AG04449 (cell line): ENCODE data around the gene PYGM.

Experiments used
- CTCF ChIA-PET: fragments of 350-600 bp; formaldehyde crosslinking; extraction: SDS; loops from one replicate; lab custom pipeline; 2021; ENCODE audit warnings: antibody characterized with exemption; lab: Yijun Ruan, JAX
- POLR2A ChIA-PET: fragments of 400-600, 350-600 bp; formaldehyde crosslinking; extraction: SDS; loops from one replicate; lab custom pipeline; 2020; ENCODE audit warnings: antibody characterized with exemption, inconsistent platforms; lab: Yijun Ruan, JAX
- DNase-seq: peaks from one replicate; pipeline ENCODE4 v3.0.0-alpha.2; 2010; ENCODE audit warnings: low read depth, low spot score
- H3K4me3 ChIP-seq: 2 replicates; pipeline ENCODE4 v1.5.1; 2011; ENCODE audit warnings: low read depth, mild to moderate bottlenecking, control low read depth, low read length
- CTCF ChIP-seq: IDR thresholded peaks from one replicate; pipeline ENCODE4 v1.5.1; 2011; ENCODE audit warnings: mild to moderate bottlenecking, moderate library complexity, low read length, control low read depth, inconsistent platforms; ENCODE audit not compliant: insufficient read depth; ENCODE audit errors: missing control alignments

The PYGM gene

DNA sequence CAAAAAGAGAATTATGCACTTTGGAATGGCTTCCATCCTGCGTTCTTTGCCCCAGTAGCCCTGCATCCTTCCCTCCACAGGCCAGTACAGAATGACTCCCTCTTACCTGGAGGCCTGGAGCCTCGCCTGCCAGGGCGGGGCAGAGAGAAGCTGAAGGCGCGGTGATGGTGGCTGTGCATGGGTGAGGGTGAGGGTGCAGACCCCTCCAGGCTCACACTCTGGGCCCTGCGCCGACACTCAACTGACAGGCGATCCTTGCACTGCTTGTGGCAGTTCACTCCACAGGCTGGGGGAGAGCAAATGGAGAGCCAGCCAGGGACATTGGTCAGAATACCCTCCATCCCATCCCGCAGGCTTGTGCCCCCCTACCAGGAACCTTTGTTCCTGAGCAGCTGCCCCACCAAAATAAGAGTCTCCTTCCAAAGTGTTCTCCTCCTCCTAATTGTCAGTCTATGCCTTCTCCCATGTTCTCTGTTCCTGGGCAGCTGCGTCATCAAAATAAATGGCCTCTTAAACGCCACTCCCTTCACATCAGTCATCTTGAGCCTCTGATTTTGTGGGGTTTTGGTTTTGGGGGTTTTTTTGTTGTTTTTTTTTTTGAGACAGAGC is 30.9 kb downstream of the PYGM start:
- TF ChIP-seq CTCF, result no peak
- POLR2A ChIA-PET, result no interaction called here
- CTCF ChIA-PET, result interaction anchor here (1.0 kb wide), 1 partner anchor 40 kb away, joined by 3 read pairs; no protein-coding TSS in a partner anchor
- DNase-seq, result no peak
- no peak overlapping the region for H3K4me3 ChIP-seq

- no peak for TF ChIP-seq CTCF
- POLR2A ChIA-PET, result no interaction called here
- CTCF ChIA-PET, result interaction anchor here (0.6 to 4.8 kb wide), 7 partner anchors 8 to 278 kb away, joined by 3 to 19 read pairs (median 5); no protein-coding TSS in a partner anchor
- no peak overlapping the region for H3K4me3 ChIP-seq
- DNase-seq, result no peak
Measured at GRCh38 chr11:64726867-64727530, 32.8 kb downstream of the PYGM start.

DNA sequence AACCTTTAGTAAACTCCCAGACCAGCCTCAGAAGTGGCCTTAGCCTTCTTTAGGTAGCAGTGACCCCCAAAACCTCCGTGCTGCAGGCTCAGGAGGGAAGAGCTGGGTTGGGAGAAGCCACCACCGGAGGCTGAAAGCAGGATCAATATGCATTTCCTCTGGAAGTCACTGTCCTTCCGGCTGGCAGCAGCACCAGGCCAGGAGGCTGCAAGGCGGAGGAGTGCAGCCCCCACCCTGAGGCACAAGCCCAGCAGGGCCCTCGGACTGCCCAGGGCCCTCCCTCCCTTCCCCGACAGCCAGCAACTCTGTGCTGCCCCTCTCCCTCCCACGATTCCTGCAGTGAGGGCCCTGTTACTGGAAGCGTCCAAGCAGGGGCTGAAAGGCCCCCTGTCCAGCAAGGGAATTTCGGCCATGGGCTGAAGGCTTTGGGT is 33.5 kb downstream of the PYGM start:
- TF ChIP-seq CTCF, result no peak
- POLR2A ChIA-PET, result no interaction called here
- CTCF ChIA-PET, result interaction anchor here (0.6 to 4.8 kb wide), 7 partner anchors 9 to 277 kb away, joined by 3 to 19 read pairs (median 5); no protein-coding TSS in a partner anchor
- no peak overlapping the region for H3K4me3 ChIP-seq
- no peak for DNase-seq

- ChIA-PET POLR2A (no interaction called here), CTCF (interaction anchor here (1.4 to 4.8 kb wide), 6 partner anchors 8 to 36 kb away, joined by 4 to 19 read pairs (median 8); no protein-coding TSS in a partner anchor)
- no peak for TF ChIP-seq CTCF
- H3K4me3 ChIP-seq, result no peak overlapping the region
- DNase-seq, result no peak
Measured at GRCh38 chr11:64724863-64725532, 34.8 kb downstream of the PYGM start.

GRCh38 chr11:64723907-64724862 is 35.6 kb downstream of the PYGM start:
- CTCF ChIA-PET, result interaction anchor here (1.4 to 4.8 kb wide), 4 partner anchors 9 to 36 kb away, joined by 4 to 19 read pairs (median 8); no protein-coding TSS in a partner anchor
- no peak for DNase-seq
- no peak for TF ChIP-seq CTCF
- POLR2A ChIA-PET, result no interaction called here
- H3K4me3 ChIP-seq, result no peak overlapping the region
